GM19455 (cell line): ENCODE results near the gene ASB14.
"Not testable (repeated sequence)": the region's sequence is repeated elsewhere in the genome, so short reads cannot be mapped to it uniquely, and the experiment has no call there.

Source experiments
- ATAC-seq: cut with Tn5 transposase; IDR thresholded peaks from one replicate; pipeline ENCODE4 v1.9.1; 2021; ENCODE audit not compliant: unreplicated experiment

ASB14 gene

DNA sequence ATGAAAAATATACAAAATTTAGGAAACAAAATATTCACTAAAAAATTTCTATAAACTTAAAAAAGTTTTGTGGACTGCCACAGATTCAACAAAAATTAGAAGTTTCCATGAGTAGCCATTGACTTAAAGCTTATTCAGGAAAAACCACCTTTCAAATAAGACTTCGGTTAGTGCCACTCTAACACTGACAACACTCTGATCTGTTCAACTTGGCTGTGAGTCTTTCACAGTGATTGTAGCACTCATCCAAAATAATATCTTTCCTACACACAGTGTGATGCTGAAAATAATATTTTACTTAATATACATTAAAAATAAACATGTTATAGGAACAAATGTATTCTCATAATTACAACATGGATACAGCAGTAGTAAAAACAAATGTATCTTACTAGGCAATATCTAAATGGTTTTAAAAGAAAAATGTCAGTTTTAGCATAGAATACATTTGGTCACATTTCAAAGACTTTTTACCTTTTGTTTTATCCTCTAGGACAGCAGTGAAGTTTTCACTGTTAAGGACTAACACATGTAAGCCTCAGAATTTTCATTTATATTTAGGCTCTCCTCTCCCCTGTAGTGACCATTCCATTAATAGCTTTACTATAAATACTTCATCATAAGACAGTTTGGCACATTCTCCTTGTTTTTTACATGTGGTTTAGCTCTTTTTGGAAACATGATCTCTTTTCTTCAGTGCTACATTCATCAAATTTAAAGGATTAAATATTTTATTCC, at the start of gene ASB14:
TSS of gene ASB14 (minus strand) at position 527 of the 738 bp plus-strand sequence. CDS start 652 bp downstream, outside the sequence.
- no peak for ATAC-seq

- ATAC-seq = not testable (repeated sequence)
Measured at GRCh38 chr3:57339071-57339642, 46.7 kb upstream of the ASB14 start.

DNA sequence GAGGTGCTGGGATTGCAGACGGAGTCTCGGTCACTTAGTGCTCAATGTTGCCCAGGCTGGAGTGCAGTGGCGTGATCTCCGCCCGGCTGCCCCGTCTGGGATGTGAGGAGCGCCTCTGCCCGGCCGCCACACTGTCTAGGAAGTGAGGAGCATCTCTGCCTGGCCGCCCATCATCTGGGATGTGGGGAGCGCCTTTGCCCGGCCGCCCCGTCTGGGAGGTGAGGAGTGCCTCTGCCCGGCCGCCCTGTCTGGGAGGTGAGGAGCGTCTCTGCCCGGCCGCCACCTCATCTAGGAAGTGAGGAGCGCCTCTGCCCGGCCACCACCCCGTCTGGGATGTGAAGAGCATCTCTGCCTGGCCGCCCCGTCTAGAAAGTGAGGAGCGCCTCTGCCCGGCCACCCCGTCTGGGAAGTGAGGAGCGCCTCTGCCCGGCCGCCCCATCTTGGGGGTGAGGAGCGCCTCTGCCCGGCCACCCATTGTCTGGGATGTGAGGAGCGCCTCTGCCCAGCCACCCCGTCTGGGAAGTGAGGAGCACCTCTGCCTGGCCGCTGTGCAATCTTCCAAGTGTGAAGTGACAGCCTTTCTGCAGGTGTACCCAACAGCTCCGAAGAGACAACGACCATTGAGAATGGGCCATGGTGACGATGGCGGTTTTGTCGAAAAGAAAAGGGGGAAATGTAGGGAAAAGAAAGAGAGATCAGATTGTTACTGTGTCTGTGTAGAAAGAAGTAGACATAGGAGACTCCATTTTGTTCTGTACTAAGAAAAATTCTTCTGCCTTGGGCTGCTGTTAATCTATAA, 46.0 kb upstream of the ASB14 start:
- not testable (repeated sequence) for ATAC-seq

DNA sequence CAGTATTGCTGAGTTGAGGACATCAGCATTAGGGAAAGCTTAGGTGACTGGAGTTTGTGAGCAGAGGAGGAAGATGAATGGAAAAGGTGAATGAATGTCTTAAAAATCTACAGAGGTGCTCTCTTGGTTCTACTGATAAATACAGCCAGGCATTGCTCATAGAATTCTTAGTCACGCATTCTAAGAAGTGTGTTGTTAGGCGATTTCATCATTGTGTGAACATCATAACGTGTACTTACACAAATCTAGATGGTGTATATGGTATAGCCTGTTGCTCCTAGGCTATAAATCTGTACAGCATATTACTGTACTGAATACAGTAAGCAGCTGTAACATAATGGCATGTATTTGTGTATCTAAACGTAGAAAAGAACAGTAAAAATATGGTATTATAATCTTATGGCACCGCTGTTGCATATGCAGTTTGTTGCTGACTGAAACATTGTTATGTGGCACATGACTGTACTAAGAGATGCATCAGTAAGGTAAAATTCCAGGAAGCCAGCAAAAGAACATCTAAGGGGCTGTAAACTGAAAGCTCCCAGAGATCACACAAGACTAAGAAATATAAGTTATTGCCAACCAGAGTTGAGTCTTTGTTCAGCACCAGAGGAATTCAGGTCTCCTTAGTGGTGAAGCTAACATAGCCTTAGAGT, 42.9 kb upstream of the ASB14 start:
- ATAC-seq = no peak

GRCh38 chr3:57331078-57331610, 38.7 kb upstream of the ASB14 start:
- no peak for ATAC-seq

GRCh38 chr3:57326498-57326897, 34.0 kb upstream of the ASB14 start:
- ATAC-seq = not testable (repeated sequence)

- no peak for ATAC-seq
Measured at GRCh38 chr3:57314204-57314603, 21.7 kb upstream of the ASB14 start.

DNA sequence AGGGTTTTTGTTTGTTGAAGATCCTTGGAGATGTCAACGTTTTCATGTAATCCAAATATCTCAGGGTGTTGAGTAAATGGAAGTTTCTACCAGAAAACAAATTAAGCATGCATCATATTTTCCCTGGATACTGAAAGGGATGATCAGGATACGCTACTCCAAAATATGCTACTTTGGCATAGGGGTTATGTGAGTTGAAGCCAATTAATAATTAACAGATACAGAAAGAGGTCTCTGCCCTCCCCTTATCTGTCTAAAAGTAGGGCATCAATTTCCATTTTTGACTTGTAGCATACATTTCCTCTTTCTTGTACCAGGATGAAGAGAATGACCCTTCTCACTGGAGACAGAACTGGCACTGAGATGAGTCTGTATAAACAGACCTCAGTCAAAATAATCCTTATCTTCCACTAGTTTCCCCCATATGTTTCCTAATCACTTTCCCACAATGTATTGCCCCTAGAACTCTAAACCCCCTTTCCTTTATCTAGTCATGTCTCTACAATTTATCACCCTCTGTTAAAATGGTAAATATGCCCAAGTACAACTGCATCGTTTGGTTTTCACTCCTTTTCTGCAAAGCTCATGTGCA, 17.4 kb upstream of the ASB14 start:
- no peak for ATAC-seq

GRCh38 chr3:57303520-57303919, 11.0 kb upstream of the ASB14 start:
- ATAC-seq = not testable (repeated sequence)

- ATAC-seq = no peak
Measured at GRCh38 chr3:57298041-57298440, 5.6 kb upstream of the ASB14 start.

DNA sequence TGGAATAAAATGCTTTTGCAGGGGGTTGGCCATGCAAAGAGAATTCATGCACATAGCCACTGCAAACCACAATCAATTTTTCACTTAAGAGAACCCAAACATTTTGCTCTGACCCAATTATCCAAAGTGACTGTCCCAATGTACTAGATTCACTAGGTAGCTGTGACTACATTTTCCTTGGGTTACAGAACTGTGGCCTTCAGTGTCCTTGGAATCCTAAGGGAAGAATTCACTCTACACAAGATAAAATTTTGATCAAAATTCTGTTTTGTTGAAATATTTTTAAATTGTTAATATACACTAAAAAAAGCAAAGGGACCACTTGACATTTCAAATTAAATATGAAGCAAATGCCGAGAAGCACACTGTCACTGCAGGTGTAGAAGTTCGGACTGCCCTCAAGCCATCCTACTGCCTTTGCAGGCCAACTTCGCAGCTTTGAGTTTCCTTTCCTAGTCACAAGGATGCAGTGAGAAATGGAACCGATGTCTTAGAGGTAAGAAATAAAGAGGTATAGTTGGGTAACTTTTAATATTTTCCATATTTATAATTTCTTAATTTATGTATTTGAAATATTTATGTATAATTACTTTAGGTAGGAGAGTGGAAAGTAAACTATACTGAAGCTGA, 527 bp upstream of the ASB14 start:
- ATAC-seq = no peak

DNA sequence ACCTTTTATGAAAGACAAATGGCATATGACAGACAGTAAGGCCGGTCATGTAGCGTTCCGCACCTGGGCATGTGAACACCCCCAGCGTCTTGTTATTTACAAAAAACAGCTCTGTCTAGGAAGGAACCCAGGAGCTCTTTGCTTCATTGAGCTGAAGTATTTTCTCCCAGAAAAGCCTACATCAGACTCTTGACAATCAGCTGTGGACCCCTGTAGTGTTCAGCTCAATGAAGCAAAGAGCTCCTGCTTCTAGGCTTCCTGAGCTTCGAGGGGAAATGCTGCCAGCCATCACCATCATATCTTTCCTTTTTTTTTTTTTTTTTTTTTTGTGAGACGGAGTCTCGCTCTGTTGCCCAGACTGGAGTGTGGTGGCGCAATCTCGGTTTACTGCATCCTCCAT, 4.1 kb downstream of the ASB14 start:
- ATAC-seq = no peak

DNA sequence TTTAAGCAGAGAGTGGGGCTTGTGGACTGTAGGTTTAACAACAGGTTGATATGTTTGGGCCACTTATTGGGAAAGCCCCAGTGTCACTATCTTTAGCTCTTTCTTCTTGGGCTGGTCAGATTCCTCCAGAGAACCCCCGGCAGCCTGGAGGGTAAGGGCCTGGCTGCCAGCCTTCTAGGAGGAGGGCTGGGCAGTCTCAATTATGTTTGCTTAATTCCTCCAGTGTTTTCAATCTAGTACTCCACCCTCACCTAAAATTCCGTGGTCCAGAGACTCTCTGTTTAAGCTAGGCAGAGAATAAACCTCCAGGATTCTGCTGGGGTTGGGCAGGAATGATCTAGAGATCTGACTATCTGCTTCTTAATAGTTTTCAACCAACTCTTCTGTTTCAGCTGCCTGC, 5.3 kb downstream of the ASB14 start:
- ATAC-seq = no peak

DNA sequence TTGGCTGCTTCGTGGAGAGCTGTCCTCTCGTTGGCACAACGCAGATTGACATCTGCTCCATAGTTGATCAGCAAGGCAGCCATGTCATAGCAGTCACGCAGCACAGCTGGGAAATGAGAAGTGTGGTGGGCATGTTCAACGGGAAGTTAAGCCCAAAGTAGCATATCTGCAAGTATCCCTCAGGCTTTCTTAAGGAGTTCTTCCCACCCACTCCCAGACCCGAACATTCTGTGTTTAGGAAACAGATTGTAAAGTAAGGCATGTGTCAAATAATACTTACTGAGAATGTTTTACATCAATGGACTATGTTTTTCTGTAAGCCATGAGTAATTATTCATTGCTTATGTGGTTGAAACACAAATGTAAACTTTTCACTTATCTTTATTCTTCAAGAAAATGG, 9.2 kb downstream of the ASB14 start:
- ATAC-seq = no peak

DNA sequence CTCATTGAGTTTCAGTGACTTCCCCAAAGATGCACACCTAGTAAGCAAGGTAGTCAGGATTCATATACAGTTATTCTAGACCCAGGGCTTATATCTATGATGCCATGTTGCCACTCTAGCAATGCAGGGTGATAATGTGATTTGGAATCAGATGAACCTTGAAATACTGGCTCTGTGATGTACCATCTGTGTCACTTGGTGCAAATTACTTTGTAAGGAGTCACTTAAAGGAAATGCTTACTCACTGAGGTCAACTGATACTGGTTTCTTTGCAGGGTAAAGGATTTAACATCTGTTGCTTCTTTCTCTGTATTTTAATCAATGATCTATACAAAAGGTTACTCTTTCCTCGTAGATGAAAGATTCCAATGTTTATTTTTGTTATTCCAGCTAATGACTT, 10.8 kb downstream of the ASB14 start:
- no peak for ATAC-seq

GRCh38 chr3:57279685-57280084, 12.8 kb downstream of the ASB14 start:
- ATAC-seq = no peak

DNA sequence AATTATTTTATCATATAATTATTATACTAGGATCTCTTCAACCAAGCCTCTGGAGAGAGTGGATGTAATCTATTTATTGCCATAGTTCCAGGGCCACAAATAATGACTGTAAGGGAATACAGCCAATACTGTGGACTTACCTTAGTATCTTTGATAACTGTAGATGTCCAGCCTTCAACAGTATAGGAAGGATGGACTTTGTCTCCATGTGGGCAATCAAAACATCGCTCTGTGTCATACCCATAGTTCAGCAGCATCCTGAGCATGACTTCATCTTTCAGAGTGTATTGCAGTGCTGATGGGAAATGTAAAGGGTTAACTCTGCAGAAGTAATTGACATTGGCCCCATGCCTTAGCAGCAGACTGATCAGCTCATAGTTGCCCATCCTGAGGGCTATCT, 14.2 kb downstream of the ASB14 start:
- ATAC-seq = no peak

GRCh38 chr3:57275393-57275792, 17.1 kb downstream of the ASB14 start:
- ATAC-seq = no peak

- no peak for ATAC-seq
Measured at GRCh38 chr3:57274845-57275244, 17.6 kb downstream of the ASB14 start.

DNA sequence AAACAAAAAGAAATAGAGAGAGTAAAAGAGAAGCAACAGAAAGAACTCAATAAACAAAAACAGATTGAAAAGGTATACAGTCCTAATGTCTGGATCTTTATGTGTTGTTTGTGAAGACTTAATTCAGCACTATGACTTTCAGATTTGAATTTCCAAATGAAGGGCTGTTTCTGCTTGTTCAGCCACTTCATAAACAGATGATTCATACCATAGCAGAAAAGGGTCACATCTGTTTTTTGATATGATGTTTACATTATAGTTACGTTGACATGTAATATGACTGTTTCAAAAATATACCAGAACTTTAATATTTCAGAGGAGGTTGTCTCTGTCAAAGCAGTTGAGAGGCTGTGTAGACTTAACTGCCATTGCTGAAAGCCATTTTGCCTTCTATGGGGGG, 24.1 kb downstream of the ASB14 start:
- ATAC-seq = no peak
